AG04449 (cell line): ENCODE data around the gene MEIS3.
"Not testable (repeated sequence)": the region's sequence is repeated elsewhere in the genome, so short reads cannot be mapped to it uniquely, and the experiment has no call there.

ENCODE experiments used
- CTCF ChIA-PET: fragments of 350-600 bp; formaldehyde crosslinking; extraction: SDS; loops from one replicate; lab custom pipeline; 2021; ENCODE audit warnings: antibody characterized with exemption; lab: Yijun Ruan, JAX
- POLR2A ChIA-PET: fragments of 400-600, 350-600 bp; formaldehyde crosslinking; extraction: SDS; loops from one replicate; lab custom pipeline; 2020; ENCODE audit warnings: antibody characterized with exemption, inconsistent platforms; lab: Yijun Ruan, JAX
- DNase-seq: peaks from one replicate; pipeline ENCODE4 v3.0.0-alpha.2; 2010; ENCODE audit warnings: low read depth, low spot score
- H3K4me3 ChIP-seq: 2 replicates; pipeline ENCODE4 v1.5.1; 2011; ENCODE audit warnings: low read depth, mild to moderate bottlenecking, control low read depth, low read length
- TF ChIP-seq, protein P1 (sequence below): IDR thresholded peaks from one replicate; pipeline ENCODE4 v1.5.1; 2011; ENCODE audit warnings: mild to moderate bottlenecking, moderate library complexity, low read length, control low read depth, inconsistent platforms; ENCODE audit not compliant: insufficient read depth; ENCODE audit errors: missing control alignments

The MEIS3 gene

DNA sequence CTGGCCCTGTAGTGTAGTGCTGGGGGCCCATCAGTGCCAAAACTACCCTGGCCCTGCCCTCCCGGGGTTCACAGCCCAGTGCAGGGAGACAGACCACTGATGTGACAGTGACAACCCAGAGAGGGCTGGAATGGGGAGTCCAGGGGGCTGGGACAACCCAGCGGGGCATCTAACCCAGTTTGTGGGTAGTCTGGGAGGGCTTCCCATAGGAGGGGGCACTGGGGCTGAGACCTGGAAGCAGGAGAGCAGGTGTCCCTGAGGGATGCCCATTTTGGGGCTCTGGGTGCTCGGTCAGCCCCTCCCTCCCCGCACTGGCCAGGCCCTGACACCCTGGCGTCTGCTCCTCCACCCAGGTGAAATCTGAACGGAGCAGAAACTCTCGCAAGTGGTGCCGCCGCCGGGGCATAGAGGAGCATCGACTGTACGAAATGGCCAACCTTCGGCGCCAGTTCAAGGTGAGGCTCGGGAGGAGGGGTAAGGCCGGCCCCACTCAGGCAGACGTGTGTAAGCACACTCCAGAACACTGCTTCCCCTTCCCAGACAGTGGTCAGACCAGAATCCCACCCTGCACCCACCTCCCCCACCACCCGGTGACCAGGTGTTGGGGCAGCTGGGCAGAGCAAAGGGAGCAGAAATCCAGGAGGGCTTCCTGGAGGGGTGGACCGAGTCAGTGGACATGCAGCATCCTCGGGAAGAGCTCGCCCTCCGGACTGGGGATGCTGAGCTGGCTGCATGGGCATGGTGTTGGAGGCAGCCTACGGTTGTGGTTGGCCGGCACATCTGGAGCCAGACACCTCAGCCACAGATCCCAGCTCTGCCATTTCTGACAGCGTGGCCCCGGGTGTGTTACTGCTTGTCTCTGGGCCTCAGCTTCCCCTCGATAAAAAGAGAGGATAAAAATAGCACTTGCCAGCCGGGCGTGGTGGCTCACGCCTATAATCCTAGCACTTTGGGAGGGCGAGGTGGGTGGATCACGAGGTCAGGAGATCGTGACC, 45.8 kb downstream of the MEIS3 start:
- TF ChIP-seq, protein P1, sequence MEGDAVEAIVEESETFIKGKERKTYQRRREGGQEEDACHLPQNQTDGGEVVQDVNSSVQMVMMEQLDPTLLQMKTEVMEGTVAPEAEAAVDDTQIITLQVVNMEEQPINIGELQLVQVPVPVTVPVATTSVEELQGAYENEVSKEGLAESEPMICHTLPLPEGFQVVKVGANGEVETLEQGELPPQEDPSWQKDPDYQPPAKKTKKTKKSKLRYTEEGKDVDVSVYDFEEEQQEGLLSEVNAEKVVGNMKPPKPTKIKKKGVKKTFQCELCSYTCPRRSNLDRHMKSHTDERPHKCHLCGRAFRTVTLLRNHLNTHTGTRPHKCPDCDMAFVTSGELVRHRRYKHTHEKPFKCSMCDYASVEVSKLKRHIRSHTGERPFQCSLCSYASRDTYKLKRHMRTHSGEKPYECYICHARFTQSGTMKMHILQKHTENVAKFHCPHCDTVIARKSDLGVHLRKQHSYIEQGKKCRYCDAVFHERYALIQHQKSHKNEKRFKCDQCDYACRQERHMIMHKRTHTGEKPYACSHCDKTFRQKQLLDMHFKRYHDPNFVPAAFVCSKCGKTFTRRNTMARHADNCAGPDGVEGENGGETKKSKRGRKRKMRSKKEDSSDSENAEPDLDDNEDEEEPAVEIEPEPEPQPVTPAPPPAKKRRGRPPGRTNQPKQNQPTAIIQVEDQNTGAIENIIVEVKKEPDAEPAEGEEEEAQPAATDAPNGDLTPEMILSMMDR, result no peak
- CTCF ChIA-PET, result interaction anchor here (0.5 to 2.3 kb wide), 4 partner anchors 17 to 163 kb away, joined by 3 to 17 read pairs (median 5); partner anchors contain the start of gene DHX34
- no peak for DNase-seq
- no peak overlapping the region for H3K4me3 ChIP-seq
- POLR2A ChIA-PET, result no interaction called here

DNA sequence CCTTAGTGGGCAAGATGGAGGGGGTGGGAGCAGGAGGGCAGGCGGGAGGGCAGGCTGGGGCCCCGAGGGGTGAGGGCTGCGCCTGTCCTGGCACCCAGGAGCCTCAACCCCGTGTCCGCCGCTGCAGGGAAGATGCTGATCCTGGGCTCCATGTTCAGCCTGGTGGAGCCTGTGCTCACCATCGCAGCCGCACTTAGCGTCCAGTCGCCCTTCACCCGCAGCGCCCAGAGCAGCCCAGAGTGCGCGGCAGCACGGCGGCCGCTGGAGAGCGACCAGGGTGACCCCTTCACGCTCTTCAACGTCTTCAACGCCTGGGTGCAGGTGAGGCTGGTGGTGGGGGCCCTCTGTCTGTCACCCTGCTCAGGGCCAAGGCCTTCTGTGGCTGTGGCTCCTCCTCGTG, 46.7 kb downstream of the MEIS3 start:
- no peak overlapping the region for H3K4me3 ChIP-seq
- POLR2A ChIA-PET, result no interaction called here
- TF ChIP-seq, protein P1, result no peak
- DNase-seq, result no peak
- CTCF ChIA-PET, result interaction anchor here (1.2 to 4.5 kb wide), 2 partner anchors 23 to 26 kb away, joined by 4 to 31 read pairs; partner anchors contain the start of gene DHX34

DNA sequence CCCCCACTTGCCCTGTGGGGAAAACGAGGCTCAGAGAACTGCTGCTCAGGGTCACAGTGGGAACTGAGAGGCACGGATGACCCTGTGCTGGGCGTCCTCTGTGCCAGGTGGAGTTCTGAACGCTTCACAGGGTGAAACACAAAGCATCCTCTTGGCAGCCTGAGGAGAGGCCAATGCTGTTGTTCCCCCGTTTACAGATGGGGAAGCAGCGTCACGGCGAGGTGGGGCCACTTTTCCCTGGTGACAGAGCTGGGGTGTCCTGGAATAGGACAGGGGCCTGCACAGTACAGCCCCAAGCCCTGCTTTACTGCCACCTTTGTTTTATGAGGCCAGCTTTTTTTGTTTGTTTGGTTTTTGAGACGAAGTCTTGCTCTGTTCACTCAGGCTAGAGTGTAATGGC, 48.1 kb downstream of the MEIS3 start:
- no peak for DNase-seq
- CTCF ChIA-PET, result interaction anchor here (0.9 to 4.5 kb wide), 4 partner anchors 21 to 76 kb away, joined by 4 to 31 read pairs (median 11); partner anchors contain the start of gene DHX34
- TF ChIP-seq, protein P1, result no peak
- POLR2A ChIA-PET, result no interaction called here
- H3K4me3 ChIP-seq, result no peak overlapping the region

DNA sequence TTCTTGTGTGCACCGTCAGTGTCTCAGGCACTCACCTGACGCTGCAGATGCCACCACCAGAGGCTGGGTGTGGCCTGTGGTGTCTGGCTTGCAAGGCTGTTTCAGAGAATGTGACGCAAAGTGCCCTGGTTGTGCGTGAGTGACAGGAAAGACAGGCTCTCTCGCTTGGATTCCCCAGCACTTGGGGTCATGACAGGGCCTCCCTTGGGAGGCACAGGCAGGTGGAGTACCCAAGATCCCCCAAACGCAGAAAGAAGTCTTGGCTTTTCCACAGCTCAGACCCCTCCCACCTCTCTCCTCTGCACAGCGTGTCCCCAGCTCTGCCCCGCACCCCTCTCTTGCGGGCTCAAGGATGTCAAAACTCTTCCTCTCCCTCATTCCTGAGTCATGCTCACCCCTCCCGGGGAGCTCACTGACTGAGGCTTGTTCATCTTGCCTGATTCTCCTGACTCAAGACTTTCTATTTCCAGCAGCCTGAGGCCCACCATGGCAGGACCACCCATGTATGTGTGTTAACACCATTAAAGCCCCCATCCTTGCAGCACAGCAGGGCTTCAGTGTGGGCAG, 49.2 kb downstream of the MEIS3 start:
- DNase-seq, result peak; percentile 16
- no peak overlapping the region for H3K4me3 ChIP-seq
- ChIA-PET POLR2A (no interaction called here), CTCF (interaction anchor here (1.6 to 4.5 kb wide), 4 partner anchors 13 to 73 kb away, joined by 4 to 31 read pairs (median 12); partner anchors contain the start of gene DHX34)
- TF ChIP-seq, protein P1, result no peak

DNA sequence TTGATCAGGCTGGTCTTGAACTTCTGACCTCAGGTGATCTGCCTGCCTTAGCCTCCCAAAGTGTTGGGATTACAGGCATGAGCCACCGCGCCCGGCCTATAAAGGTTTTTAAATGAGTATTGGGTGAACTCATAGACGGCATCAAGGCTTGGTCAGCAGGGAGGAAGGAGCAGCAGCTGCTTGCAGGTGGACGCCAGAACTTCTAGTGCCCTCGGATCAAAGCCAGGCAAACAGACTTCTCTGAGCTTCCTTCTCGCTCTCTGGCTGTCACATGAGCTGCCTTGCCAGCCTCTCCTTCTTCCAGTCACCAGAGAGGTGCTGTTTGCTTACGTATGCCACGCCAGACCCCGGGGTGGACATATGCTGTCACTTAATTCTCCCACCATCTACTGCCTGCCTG, 53.9 kb downstream of the MEIS3 start:
- H3K4me3 ChIP-seq, POLR2A ChIA-PET, DNase-seq: not testable (repeated sequence)
- CTCF ChIA-PET, result interaction anchor here (1.0 to 9.8 kb wide), 4 partner anchors 11 to 61 kb away, joined by 3 to 87 read pairs (median 6); partner anchors contain the start of gene DHX34

DNA sequence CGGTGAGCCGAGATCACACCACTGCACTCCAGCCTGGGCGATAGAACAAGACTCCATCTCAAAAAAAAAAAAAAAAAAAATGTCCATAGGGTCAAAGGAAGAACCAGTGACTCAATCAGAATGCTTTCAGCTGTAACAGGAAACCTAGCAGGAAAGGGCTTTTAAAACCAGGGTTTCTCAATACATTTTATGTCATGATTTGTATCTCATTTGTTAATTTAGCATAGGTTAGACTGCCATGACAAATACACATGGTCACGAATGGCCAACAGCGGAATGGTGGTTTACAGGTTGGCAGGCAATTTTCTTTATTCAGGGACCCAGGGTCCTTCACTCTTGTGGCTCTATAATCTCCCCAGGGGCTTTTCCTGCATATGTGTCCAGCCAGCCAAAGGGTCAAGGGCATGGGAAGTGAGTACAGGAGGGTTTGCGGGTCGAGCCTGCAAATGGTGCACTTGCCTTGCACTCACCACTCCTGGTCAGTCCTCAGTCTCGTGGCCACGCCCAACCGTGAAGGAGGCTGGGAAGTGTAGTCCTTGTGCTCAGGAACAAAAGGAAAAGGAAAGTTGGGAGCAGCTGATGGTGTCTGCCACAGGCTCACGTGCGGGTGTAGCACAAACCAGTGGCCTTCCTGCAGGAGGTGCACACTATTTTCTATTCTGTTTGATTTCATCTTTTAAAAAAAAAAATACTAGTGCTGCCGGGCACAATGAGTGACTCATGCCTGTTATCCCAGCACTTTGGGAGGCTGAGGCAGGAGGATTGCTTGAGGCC, 55.4 kb downstream of the MEIS3 start:
- CTCF ChIA-PET, result interaction anchor here (0.8 to 9.8 kb wide), 4 partner anchors 11 to 59 kb away, joined by 3 to 87 read pairs (median 4); partner anchors contain the start of gene DHX34
- no peak for DNase-seq

More for the DNA sequence above, 55.4 kb downstream of the MEIS3 start:
- H3K4me3 ChIP-seq, result no peak overlapping the region
- POLR2A ChIA-PET, result no interaction called here
- TF ChIP-seq, protein P1, result no peak
